Measurements from ENCODE around the gene MRPL38. TPM values are rescaled to one million over a fixed set of nuclear protein-coding genes. Genes with fewer than 3 reads are reported as not detected.
A peak's percentile ranks its signal among the peaks of the same experiment; 100 is the strongest.
"Not testable (repeated sequence)": the region's sequence is repeated elsewhere in the genome, so short reads cannot be mapped to it uniquely, and the experiment has no call there.

Gene MRPL38
- total RNA-seq, 1 experiment from 2014 or later, result 39.4 TPM

DNA sequence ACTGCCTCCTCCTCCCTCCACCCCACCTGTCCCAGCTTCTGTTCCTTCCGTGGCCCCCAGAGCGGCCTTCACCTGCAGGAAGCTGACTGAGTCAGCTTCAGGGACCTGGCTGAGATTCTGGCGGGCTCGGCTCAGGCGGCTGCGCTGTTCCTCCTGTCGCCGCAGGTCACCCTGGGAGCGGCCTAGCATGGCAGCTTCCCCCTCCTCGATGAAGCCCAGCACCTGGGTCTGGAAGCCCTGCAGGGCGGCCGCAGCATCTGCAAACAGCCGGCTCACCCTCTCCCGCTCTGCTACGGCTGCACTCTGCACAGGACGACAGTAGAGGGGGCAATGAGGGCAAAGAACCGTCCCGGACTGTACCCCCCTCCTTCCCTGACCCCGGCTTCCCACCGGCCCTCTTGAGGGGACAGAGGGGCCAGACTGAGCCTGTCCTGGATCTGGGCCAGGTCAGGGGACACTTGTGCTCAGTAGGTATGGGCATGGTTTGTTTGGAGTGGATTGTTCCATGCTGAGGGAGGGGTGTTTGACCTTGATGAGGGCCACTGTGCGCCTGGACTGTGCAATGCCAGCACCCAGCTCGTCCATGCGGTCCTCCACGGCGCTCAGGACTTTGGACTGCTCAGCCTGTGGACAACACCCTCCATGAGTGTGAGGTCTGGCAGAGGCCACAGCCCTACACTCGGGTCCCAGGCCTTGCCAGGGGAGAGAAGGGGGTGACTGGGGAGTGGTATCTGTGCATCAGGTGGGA is 28.3 kb downstream of the MRPL38 start:
- DNase-seq (ENCODE audit: low read depth), result peak; percentile 32

- peak; percentile 69 for DNase-seq (ENCODE audit: low read depth)
These were observed 28.8 kb downstream of the MRPL38 start for GRCh38 chr17:75875940-75876189.

DNA sequence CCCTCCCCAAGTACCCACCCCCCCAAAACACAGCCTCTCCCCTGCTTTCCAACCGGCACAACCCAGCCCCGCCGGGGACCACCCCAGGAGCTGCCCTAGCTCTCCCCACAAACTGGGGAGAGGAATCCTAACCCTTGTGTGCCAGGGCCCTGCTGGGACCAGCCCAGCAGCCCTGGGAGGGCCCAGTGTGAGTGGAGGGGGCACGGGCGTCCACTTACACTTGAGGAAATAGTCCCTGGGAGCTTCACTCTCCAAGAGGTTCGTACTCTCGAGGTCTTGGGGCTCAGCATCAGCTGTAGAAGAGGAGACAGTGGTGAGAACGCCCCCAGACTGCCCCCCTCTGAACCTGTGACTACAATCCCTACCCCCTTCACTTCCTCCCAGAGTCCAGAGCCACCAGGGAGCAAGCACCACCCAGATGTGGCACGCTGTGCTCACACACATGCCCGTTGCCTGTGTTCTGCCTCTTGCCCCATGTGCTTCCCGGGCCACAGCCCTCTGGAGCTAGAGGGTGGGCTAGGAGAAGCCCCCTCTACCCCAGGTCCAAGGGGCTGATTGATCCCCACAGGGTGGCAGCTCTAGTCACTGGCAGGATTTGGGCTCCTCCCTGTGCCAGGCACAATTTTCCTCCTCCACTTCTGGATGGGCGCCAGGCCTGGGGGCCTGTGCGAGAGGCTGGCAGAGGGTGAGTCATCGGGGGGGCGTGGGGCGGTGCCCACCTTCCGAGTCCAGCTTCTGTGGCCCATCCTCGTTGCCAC is 29.3 kb downstream of the MRPL38 start:
- peak; percentile 44 for DNase-seq (ENCODE audit: low read depth)

DNA sequence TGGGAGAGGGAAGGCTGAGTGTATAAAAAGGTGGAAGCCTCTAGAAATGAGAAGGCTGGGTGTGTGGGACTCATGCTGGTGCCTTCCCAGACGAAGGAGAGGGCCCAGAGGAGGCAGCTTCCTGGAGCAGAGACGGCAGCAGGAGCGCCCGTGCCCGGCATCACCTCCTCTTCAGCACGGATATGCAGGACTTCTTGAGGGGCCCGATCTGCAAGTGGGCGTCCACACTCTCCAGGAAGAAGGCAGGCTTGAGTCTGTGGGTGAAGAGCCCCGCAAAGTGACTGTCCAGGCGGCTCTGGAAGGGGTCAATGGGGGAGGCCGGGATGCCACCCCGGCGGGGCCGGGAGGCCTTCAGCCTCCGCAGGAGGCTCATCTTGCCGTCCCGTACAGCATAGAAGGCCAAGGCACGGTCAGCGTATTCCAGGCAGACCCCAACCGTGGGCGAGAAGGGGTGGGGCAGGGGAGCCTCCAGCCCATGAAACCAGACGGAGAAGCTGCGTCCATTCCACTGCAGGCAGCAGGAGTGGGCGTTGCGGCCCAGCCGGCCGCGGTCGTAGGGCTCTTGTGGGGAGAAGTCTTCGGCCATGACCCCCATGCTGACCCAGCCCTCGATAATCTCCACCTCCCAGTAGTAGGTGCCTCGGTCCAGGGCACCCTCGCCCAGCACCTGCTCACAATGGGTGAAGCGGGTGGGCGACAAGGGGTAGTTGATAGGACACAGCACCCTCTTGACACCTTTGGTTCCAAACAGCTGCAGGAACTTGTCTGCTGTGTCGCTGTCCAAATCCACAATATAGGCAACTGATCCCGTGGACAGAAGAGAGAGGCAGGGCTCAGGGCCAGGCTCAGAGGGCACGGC is 30.1 kb downstream of the MRPL38 start:
- DNase-seq (ENCODE audit: low read depth), result no peak

DNA sequence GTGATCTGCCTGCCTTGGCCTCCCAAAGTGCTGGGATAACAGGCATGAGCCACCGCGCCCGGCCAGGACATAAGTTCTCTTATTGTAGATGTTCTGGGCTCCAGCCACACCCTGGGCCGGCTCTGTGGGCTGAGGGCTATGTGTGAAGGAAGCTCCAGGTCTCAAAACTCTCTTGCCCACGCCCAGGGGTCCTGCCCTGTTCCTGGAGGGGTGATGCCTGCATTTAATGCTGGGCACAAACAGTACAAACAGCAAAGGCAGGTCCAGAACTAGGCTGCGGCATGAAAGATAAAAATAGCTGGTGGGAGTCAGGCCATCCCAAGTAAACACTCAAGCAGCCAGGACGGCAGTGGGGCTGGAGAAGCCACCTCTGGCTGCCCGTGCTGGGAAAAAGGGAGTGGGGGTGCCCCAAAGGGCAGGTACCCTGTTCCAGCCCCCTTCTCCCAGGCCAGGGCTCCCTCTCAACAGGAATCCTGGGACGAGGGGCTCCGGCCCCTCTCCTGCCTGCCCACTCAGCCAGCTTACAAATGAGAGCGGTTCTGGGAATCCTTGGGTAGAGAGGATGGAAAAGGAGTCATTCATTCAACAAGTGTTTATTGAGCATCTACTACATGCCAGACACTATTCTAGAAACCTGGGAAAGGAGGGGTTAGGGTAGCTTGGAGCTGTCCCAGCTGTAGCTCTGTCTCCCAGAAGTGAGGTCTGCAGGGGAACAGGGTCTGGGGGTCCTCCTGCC is 30.9 kb downstream of the MRPL38 start:
- no peak for DNase-seq (ENCODE audit: low read depth)

DNA sequence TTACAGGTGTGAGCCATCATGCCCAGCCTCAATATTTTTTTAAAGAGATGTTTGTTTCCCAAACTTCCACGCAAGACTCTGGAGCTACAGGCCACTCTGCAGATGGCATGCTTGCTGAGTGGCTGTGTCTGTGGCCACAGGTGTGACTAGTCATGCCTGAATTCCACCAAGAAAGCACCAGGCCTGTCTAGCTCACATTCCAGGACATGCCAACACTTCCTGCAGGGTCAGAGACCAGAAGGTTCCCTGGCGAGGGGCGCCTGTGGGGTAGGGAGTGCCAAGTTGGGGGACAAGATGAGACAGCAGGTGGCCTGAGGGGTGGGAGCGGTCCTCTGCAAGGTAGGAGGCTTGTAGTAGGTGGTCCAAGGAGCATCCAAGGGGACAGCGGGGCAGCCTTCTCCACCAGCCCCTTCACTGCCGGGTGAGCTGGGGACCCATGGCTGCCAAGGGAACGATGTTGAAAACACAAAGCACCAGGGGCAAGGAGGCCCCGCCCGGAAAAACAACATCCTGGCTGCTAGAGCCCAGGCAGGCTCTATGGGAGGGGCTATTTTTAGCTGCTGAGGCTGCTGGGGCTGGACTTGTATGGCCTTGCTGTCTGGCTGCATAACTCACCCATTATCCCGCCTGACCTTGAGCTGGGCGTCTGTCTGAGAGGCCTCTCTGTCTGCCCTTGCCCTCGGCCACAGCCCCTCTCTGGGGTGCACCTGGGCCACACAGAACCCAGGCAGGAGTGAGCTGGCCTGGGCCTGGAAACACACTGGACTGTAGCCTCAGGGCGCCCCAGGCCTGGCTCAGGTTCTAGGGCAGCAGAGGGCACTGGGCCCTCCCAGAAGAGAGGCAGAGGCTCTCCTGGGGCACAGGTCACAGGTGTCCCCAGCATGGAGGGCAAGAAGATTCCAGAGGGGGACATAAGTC is 32.0 kb downstream of the MRPL38 start:
- DNase-seq (ENCODE audit: low read depth), result peak; percentile 84

- not testable (repeated sequence) for DNase-seq (ENCODE audit: low read depth)
These were observed 34.5 kb downstream of the MRPL38 start for GRCh38 chr17:75870228-75870627.

DNA sequence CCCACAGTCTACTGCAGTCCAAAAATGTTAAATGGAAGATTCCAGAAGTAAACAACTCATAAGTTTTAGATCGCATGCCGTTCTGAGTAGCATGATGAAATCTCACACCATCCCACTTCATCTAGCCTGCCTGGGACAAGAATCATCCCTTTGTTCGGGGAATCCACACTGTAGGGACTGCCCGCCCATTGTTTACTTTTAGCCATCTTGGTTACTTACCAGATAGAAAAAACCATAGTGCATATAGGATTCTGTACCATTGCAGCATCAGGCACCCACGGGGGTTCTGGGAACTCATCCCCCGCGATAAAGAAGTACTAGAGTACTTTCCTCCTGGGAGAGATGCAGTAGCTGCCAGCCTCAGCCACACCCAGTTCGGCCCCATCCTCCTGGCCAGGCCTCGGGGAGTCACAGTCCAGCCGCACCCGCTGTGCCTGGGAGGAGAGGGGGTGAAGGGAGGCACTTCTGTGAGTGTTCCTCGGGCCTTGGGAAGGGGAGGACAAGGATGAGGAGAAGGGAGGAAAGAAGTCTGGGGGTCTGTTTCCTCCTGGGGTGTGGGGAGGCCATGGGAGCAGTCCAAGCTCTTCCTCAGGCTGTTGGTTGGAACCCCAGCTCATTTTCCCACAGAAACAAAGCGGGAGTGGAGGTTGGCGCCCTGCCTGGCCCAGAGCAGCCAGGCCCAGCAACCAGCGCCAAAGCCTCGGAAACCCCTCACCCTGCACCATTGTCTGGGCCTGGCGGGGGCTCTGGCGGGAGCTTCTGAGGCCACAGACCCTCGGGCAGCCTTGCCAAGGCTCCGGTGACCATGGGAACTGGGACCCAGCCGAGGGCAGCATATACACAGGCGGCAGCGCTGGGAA is 35.2 kb downstream of the MRPL38 start:
- peak; percentile 14 for DNase-seq (ENCODE audit: low read depth)

- DNase-seq (ENCODE audit: low read depth), result not testable (repeated sequence)
These were observed 35.9 kb downstream of the MRPL38 start for GRCh38 chr17:75868730-75869281.

DNA sequence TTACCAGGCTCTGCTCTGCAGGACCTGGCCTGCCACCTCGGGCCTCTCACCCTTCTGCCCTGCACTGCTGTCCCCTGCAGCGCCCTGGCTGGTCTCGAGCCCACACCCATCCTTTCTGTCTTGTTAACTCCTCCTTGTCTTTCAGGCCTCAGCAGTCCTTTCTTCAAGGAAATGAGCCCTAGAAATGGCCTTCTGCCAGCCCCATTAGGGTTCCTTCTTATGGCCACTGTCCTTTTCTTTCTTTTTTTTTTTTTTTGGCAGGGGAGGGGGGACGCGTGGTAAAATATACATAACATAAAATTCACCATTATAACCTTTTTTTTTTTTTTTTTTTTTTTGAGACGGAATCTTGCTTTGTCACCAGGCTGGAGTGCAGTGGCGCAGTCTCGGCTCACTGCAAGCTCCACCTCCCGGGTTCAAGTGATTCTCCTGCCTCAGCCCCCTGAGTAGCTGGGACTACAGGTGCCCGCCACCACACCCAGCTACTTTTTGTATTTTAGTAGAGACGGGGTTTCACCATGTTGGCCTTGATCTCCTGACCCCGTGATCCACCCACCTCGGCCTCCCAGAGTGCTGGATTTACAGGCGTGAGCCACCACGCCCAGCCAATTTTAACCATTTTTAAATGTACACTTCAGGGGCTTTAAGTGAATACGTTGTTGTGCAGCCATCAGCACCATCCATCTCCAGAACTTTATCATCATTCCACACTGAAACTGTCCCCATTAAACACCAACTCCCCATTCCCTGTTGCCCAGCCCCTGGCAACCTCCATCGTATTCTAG is 39.1 kb downstream of the MRPL38 start:
- not testable (repeated sequence) for DNase-seq (ENCODE audit: low read depth)

- DNase-seq (ENCODE audit: low read depth), result not testable (repeated sequence)
These were observed 39.8 kb downstream of the MRPL38 start for GRCh38 chr17:75864887-75865286.

DNA sequence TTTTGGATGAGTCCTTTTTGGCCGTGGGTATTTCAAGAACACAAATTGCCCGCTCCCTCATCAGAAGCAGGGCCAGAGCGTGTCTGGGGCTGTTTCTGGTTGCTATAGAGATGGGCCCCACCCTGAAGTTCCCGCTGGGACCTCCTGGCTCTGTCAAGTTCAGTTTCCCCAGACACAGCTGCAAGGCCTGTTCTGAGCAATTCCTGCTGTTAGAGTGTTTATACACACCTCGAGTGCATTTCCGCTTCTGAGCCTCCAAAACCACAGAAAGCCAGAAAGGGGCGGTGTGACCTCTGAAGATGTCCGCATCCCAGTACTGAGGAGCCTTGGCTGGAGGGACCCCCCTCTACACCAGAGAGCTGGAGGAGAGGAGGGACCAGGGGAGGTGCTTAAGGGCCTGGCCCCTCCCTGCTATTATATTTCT is 40.2 kb downstream of the MRPL38 start:
- peak; percentile 26 for DNase-seq (ENCODE audit: low read depth)

- no peak for DNase-seq (ENCODE audit: low read depth)
These were observed 42.8 kb downstream of the MRPL38 start for GRCh38 chr17:75861927-75862317.

- not testable (repeated sequence) for DNase-seq (ENCODE audit: low read depth)
These were observed 45.3 kb downstream of the MRPL38 start for GRCh38 chr17:75859358-75859757.

GRCh38 chr17:75856062-75856756 is 48.5 kb downstream of the MRPL38 start:
- DNase-seq (ENCODE audit: low read depth), result peak; percentile 28

GRCh38 chr17:75855310-75856061 is 49.2 kb downstream of the MRPL38 start, which contains the start of gene WBP2:
Gene WBP2 (minus strand): TSS chr17:75855335. CDS start chr17:75855297, 38 bp downstream.
- DNase-seq (ENCODE audit: low read depth), result peak; percentile 99

- no peak for DNase-seq (ENCODE audit: low read depth)
These were observed 49.8 kb downstream of the MRPL38 start for GRCh38 chr17:75854881-75855309.

All from M059J (cell line).